IMR-90 (cell line): Measurements from ENCODE around the gene LRFN2. TPM values are rescaled to one million over a fixed set of nuclear protein-coding genes. Genes with fewer than 3 reads are reported as not detected.

ENCODE experiments used
- ATAC-seq: fragments of 200-7000 bp; cut with Tn5 transposase; 2 replicates; pipeline ENCODE4 v1.9.1; 2020; ENCODE audit warnings: low read depth, mild to moderate bottlenecking, moderate library complexity
- BruUV-seq: library from RNA; stranded (reverse); fragments of 400-500 nt; replicated peaks from 2 replicates; lab custom pipeline; 2021; lab: Mats Ljungman, UMichigan
- CTCF ChIA-PET: fragments of 300-600 bp; formaldehyde crosslinking; extraction: SDS; loops from one replicate; lab custom pipeline; 2021; ENCODE audit warnings: antibody characterized with exemption; lab: Yijun Ruan, JAX
- POLR2A ChIA-PET: fragments of 300-600 bp; sonication (Branson Sonifier 250); formaldehyde crosslinking; loops from one replicate; lab custom pipeline; 2022; ENCODE audit warnings: antibody characterized with exemption; ENCODE audit not compliant: unreplicated experiment; lab: Charles Lee
- DNase-seq: peaks from one replicate; pipeline ENCODE4 v3.0.0; 2013
- H2AFZ ChIP-seq: replicated peaks from 2 replicates; pipeline ENCODE3; 2013; ENCODE audit warnings: low read length, mild to moderate bottlenecking; ENCODE audit not compliant: poor library complexity
- H2AK5ac ChIP-seq: 2 replicates; pipeline ENCODE4 v1.6.1; 2013; ENCODE audit warnings: low read depth, low read length, inconsistent platforms
- H2AK9ac ChIP-seq: replicated peaks from 2 replicates; pipeline ENCODE3; 2013; ENCODE audit warnings: mild to moderate bottlenecking, low read depth, low read length, moderate library complexity; ENCODE audit not compliant: poor library complexity
- H2BK120ac ChIP-seq: 2 replicates; pipeline ENCODE4 v1.6.1; 2013; ENCODE audit warnings: low read depth, low read length, inconsistent platforms
- H2BK15ac ChIP-seq: 3 replicates; pipeline ENCODE4 v1.6.1; 2013; ENCODE audit warnings: low read depth, low read length, inconsistent platforms
- H2BK20ac ChIP-seq: 2 replicates; pipeline ENCODE4 v1.6.1; 2013; ENCODE audit warnings: low read depth, mild to moderate bottlenecking, inconsistent platforms, low read length, moderate library complexity
- H2BK5ac ChIP-seq: 2 replicates; pipeline ENCODE4 v1.6.1; 2013; ENCODE audit warnings: mild to moderate bottlenecking, low read depth, low read length, inconsistent platforms; ENCODE audit not compliant: poor library complexity, severe bottlenecking
- H3K14ac ChIP-seq: replicated peaks from 2 replicates; pipeline ENCODE4 v1.6.1; 2013; ENCODE audit warnings: low read depth, low read length, inconsistent platforms
- H3K18ac ChIP-seq: 2 replicates; pipeline ENCODE4 v1.6.1; 2013; ENCODE audit warnings: low read depth, low read length, control low read depth
- H3K23ac ChIP-seq: 2 replicates; pipeline ENCODE4 v1.6.1; 2013; ENCODE audit warnings: low read depth, low read length, inconsistent platforms
- H3K27ac ChIP-seq: 2 replicates; pipeline ENCODE4 v1.5.1; 2013; ENCODE audit warnings: mild to moderate bottlenecking, control low read depth, low read length; ENCODE audit not compliant: insufficient read depth
- H3K27me3 ChIP-seq: 2 replicates; pipeline ENCODE4 v1.6.1; 2013; ENCODE audit warnings: low read length; ENCODE audit not compliant: control insufficient read depth, insufficient read depth
- H3K36me3 ChIP-seq: 2 replicates; pipeline ENCODE4 v1.6.1; 2013; ENCODE audit warnings: low read length, mixed read lengths; ENCODE audit not compliant: control insufficient read depth, insufficient read depth
- H3K4ac ChIP-seq: 2 replicates; pipeline ENCODE4 v1.6.1; 2013; ENCODE audit warnings: low read depth, low read length, inconsistent platforms
- H3K4me1 ChIP-seq: 2 replicates; pipeline ENCODE4 v1.6.1; 2013; ENCODE audit warnings: low read length, mixed read lengths; ENCODE audit not compliant: control insufficient read depth, insufficient read depth
- H3K4me2 ChIP-seq: 2 replicates; pipeline ENCODE4 v1.6.1; 2013; ENCODE audit warnings: low read depth, mild to moderate bottlenecking, control low read depth, low read length, moderate library complexity
- H3K4me3 ChIP-seq: 2 replicates; pipeline ENCODE4 v1.5.1; 2013; ENCODE audit warnings: low read depth, mild to moderate bottlenecking, control low read depth, low read length, moderate library complexity; ENCODE audit not compliant: insufficient read depth
- H3K56ac ChIP-seq: 2 replicates; pipeline ENCODE4 v1.6.1; 2013; ENCODE audit warnings: low read length, inconsistent platforms; ENCODE audit not compliant: insufficient read depth; ENCODE audit errors: extremely low read depth
- H3K79me1 ChIP-seq, 2 experiments: 2 replicates each; pipeline ENCODE4 v1.6.1; 2013; ENCODE audit warnings: low read length in 2 of 2, inconsistent platforms in 1 of 2, low read depth in 1 of 2
- H3K9ac ChIP-seq: 2 replicates; pipeline ENCODE4 v1.6.1; 2013; ENCODE audit warnings: low read depth, low read length, control low read depth
- H3K9me1 ChIP-seq: 2 replicates; pipeline ENCODE4 v1.6.1; 2013; ENCODE audit warnings: low read length, inconsistent platforms; ENCODE audit not compliant: insufficient read depth
- H3K9me3 ChIP-seq: 2 replicates; pipeline ENCODE4 v1.6.1; 2013; ENCODE audit warnings: low read length; ENCODE audit not compliant: control insufficient read depth, insufficient read depth
- H4K20me1 ChIP-seq: 2 replicates; pipeline ENCODE4 v1.6.1; 2013; ENCODE audit warnings: low read length, inconsistent platforms; ENCODE audit not compliant: insufficient read depth
- H4K5ac ChIP-seq: 2 replicates; pipeline ENCODE4 v1.6.1; 2013; ENCODE audit warnings: mild to moderate bottlenecking, low read depth, low read length, control low read depth
- H4K8ac ChIP-seq, 2 experiments: 2 replicates each; pipeline ENCODE4 v1.6.1; 2013; ENCODE audit warnings: low read depth in 2 of 2, low read length in 2 of 2, control low read depth in 1 of 2, inconsistent platforms in 1 of 2
- H4K91ac ChIP-seq: 2 replicates; pipeline ENCODE4 v1.6.1; 2013; ENCODE audit warnings: low read depth, low read length, inconsistent platforms; ENCODE audit not compliant: insufficient read depth
- CHD1 ChIP-seq: IDR thresholded peaks from 2 replicates; pipeline ENCODE4 v1.6.1; 2012; ENCODE audit warnings: low read depth, low read length, improper control_type of control experiment
- CTCF ChIP-seq: conservative IDR thresholded peaks from 2 replicates; pipeline ENCODE4 v1.5.1; 2012; ENCODE audit warnings: mild to moderate bottlenecking, low read depth, low read length, improper control_type of control experiment
- MXI1 ChIP-seq: IDR thresholded peaks from 2 replicates; pipeline ENCODE4 v1.6.1; 2012; ENCODE audit warnings: low read depth, mild to moderate bottlenecking, low read length, moderate library complexity, borderline replicate concordance
- WGBS, 2 experiments: methylation state at CpG; one replicate each; pipeline versions ENCODE4 v1.1.5 to v1.1.7; 2013; ENCODE audit warnings: missing lambda C conversion rate in 2 of 2; ENCODE audit not compliant: insufficient read length in 1 of 2; ENCODE audit errors: extremely low coverage in 2 of 2; 5-methylcytosine and 5-hydroxymethylcytosine counted together
- dilution Hi-C: fragments of 300-500 bp; cut with HindIII; formaldehyde crosslinking; loops from one replicate; pipeline ENCODE4 v1.14.3; 2018; ENCODE audit warnings: low sequenced_read_pairs; ENCODE audit not compliant: unreplicated experiment
- in situ Hi-C: fragments of 300-500 bp; cut with MboI; formaldehyde crosslinking; loops from 3 replicates; pipeline ENCODE4 v1.14.3; 2019; ENCODE audit warnings: low sequenced_read_pairs, inconsistent platforms, mixed read lengths
- intact Hi-C: fragments of 100-400 bp; cut with micrococcal nuclease; formaldehyde crosslinking; loops from 2 replicates; pipeline ENCODE4 v1.10.0; 2022
- polyA plus RNA-seq, 3 experiments: library from polyadenylated mRNA; depleted of rRNA; stranded (reverse); fragments of >200 nt; gene quantifications; 2 replicates each; pipeline ENCODE4 v1.2.3, GENCODE V29; 2012; ENCODE audit warnings: low replicate concordance in 1 of 3
- total RNA-seq: library from RNA; depleted of rRNA; stranded (reverse); fragments of >200 nt; gene quantifications from 2 replicates; pipeline ENCODE4 v1.2.3, GENCODE V29; 2012

The LRFN2 gene
- total and polyA plus RNA-seq, 2 of the 4 experiments (the other 2 are of a cell fraction): not detected

GRCh38 chr6:40540790-40541189, 46.4 kb downstream of the LRFN2 start:
- H3K14ac ChIP-seq: no peak overlapping the region
- no peak overlapping the region for H3K18ac ChIP-seq
- no peak overlapping the region for H3K4me3 ChIP-seq
- no peaks in the 10 kb centered on the region for H3K9me3 ChIP-seq
- no peak overlapping the region for H3K23ac ChIP-seq
- H2AK5ac ChIP-seq: no peak overlapping the region
- no peak overlapping the region for H4K91ac ChIP-seq
- no peak overlapping the region for H3K4ac ChIP-seq
- H3K36me3 ChIP-seq: no peaks in the 10 kb centered on the region
- H2BK15ac ChIP-seq: no peak overlapping the region
- no peak overlapping the region for H4K8ac ChIP-seq
- no TSS peak for BruUV-seq
- no peaks in the 10 kb centered on the region; the same call in 1 of the 2 replicates for H3K27me3 ChIP-seq
- H3K56ac ChIP-seq: no peak overlapping the region
- DNase-seq (no peak), ATAC-seq (no peak)
- H3K9ac ChIP-seq: no peak overlapping the region
- no peaks in the 10 kb centered on the region for H4K20me1 ChIP-seq
- intact Hi-C loops: no loop called here
- TF ChIP-seq MXI1 (no peak), CTCF (no peak), CHD1 (no peak)
- H4K5ac ChIP-seq: no peak overlapping the region
- CTCF ChIA-PET: no interaction called here
- H3K79me1 ChIP-seq: no peaks in the 10 kb centered on the region
- no peak overlapping the region for H2BK20ac ChIP-seq
- WGBS, 2 experiments: no CpG with 5 or more reads among the region's 6 CpGs
- H2AK9ac ChIP-seq: no peak overlapping the region
- H3K27ac ChIP-seq: no peak overlapping the region
- in situ Hi-C loops: no loop called here
- H3K4me2 ChIP-seq: no peak overlapping the region
- no peaks in the 10 kb centered on the region for H3K4me1 ChIP-seq
- dilution Hi-C loops: no loop called here
- no peak overlapping the region for H2BK120ac ChIP-seq
- H2AFZ ChIP-seq: no peak overlapping the region
- H2BK5ac ChIP-seq: no peak overlapping the region
- no peaks in the 10 kb centered on the region for H3K9me1 ChIP-seq
- POLR2A ChIA-PET: no interaction called here
